Left ventricle myocardium inferior (tissue), 1 donor: ENCODE measurements around the gene PLCZ1. TPM values are rescaled to one million over a fixed set of nuclear protein-coding genes. Genes with fewer than 3 reads are reported as not detected.

Experiments
- DNase-seq: peaks from one replicate; pipeline ENCODE4 v3.0.0-alpha.2; 2020
- H3K27ac ChIP-seq: fragments of 200-600 bp; replicated peaks from 2 replicates; pipeline ENCODE4 v1.8.0; 2021
- H3K27me3 ChIP-seq: fragments of 200-600 bp; 2 replicates; pipeline ENCODE4 v1.8.0; 2021; ENCODE audit warnings: low read depth
- H3K36me3 ChIP-seq: fragments of 200-600 bp; 2 replicates; pipeline ENCODE4 v1.8.0; 2021
- H3K4me1 ChIP-seq: fragments of 200-600 bp; 2 replicates; pipeline ENCODE4 v1.8.0; 2021
- H3K4me3 ChIP-seq: fragments of 200-600 bp; 2 replicates; pipeline ENCODE4 v1.8.0; 2021; ENCODE audit warnings: mild to moderate bottlenecking, moderate library complexity
- H3K9me3 ChIP-seq: fragments of 200-600 bp; replicated peaks from 2 replicates; pipeline ENCODE4 v1.8.0; 2021
- CTCF ChIP-seq: fragments of 200-600 bp; IDR thresholded peaks from 2 replicates; pipeline ENCODE4 v1.8.0; 2021; ENCODE audit warnings: antibody characterized with exemption, mild to moderate bottlenecking, borderline replicate concordance
- intact Hi-C: fragments of 100-400 bp; cut with micrococcal nuclease; formaldehyde crosslinking; loops from one replicate; pipeline ENCODE4 v1.11.0; 2022
- total RNA-seq: library from RNA; stranded (reverse); fragmentation: NEBNext Ultra II Directional; extraction: Animal tissue kit (Norgen Biotek cat#: 25700); gene quantifications from one replicate; pipeline ENCODE4 v1.2.1, GENCODE V29; 2021
- donor health status: DM: no; HTN: yes; CAD: no; lungs with severe emphysema.

PLCZ1 gene
- total RNA-seq, 1 donor from 2014 or later, result 0.49 TPM

- intact Hi-C loops, result no loop called here
- peaks cover 71% of the 10 kb centered on the region for H3K9me3 ChIP-seq
- no peak overlapping the region for H3K4me3 ChIP-seq
- H3K27me3 ChIP-seq, result no peaks in the 10 kb centered on the region
- no peaks in the 10 kb centered on the region for H3K4me1 ChIP-seq
- no peak for TF ChIP-seq CTCF
- no peak overlapping the region for H3K27ac ChIP-seq
- no peak for DNase-seq
- no peaks in the 10 kb centered on the region for H3K36me3 ChIP-seq
These were observed 79.0 kb downstream of the PLCZ1 start for GRCh38 chr12:18658829-18659228.

GRCh38 chr12:18658179-18658578 lies 79.6 kb downstream of the PLCZ1 start:
- no peak overlapping the region for H3K4me3 ChIP-seq
- intact Hi-C loops, result no loop called here
- no peak for DNase-seq
- no peaks in the 10 kb centered on the region for H3K27me3 ChIP-seq
- H3K27ac ChIP-seq, result no peak overlapping the region
- peaks cover 64% of the 10 kb centered on the region for H3K9me3 ChIP-seq
- H3K4me1 ChIP-seq, result no peaks in the 10 kb centered on the region
- H3K36me3 ChIP-seq, result no peaks in the 10 kb centered on the region
- TF ChIP-seq CTCF, result no peak

GRCh38 chr12:18655351-18655750 lies 82.5 kb downstream of the PLCZ1 start:
- Histone ChIP-seq H3K27ac (no peak overlapping the region), H3K27me3 (no peaks in the 10 kb centered on the region), H3K4me1 (no peaks in the 10 kb centered on the region), H3K36me3 (no peaks in the 10 kb centered on the region), H3K9me3 (peaks cover 36% of the 10 kb centered on the region), H3K4me3 (no peak overlapping the region)
- intact Hi-C loops, result no loop called here
- TF ChIP-seq CTCF, result no peak
- DNase-seq, result no peak

GRCh38 chr12:18653465-18653864 lies 84.3 kb downstream of the PLCZ1 start:
- H3K9me3 ChIP-seq, result peaks cover 18% of the 10 kb centered on the region
- no peak overlapping the region for H3K27ac ChIP-seq
- H3K4me1 ChIP-seq, result no peaks in the 10 kb centered on the region
- no peak for DNase-seq
- H3K36me3 ChIP-seq, result no peaks in the 10 kb centered on the region
- H3K4me3 ChIP-seq, result no peak overlapping the region
- no peak for TF ChIP-seq CTCF
- no peaks in the 10 kb centered on the region for H3K27me3 ChIP-seq
- intact Hi-C loops, result no loop called here

GRCh38 chr12:18652596-18652995 lies 85.2 kb downstream of the PLCZ1 start:
- Histone ChIP-seq H3K4me1 (no peaks in the 10 kb centered on the region), H3K36me3 (no peaks in the 10 kb centered on the region), H3K27me3 (no peaks in the 10 kb centered on the region), H3K4me3 (no peak overlapping the region), H3K9me3 (peaks cover 9% of the 10 kb centered on the region), H3K27ac (no peak overlapping the region)
- intact Hi-C loops, result no loop called here
- DNase-seq, result no peak
- TF ChIP-seq CTCF, result no peak

GRCh38 chr12:18651525-18651924 lies 86.3 kb downstream of the PLCZ1 start:
- Histone ChIP-seq H3K9me3 (no peaks in the 10 kb centered on the region), H3K36me3 (no peaks in the 10 kb centered on the region), H3K4me1 (no peaks in the 10 kb centered on the region), H3K27ac (no peak overlapping the region), H3K27me3 (no peaks in the 10 kb centered on the region), H3K4me3 (no peak overlapping the region)
- intact Hi-C loops, result no loop called here
- no peak for TF ChIP-seq CTCF
- no peak for DNase-seq
